ENCODE results near the gene APOD. TPM values are rescaled to one million over a fixed set of nuclear protein-coding genes. Genes with fewer than 3 reads are reported as not detected.
A peak's percentile ranks its signal among the peaks of the same experiment; 100 is the strongest.
"Not testable (repeated sequence)": the region's sequence is repeated elsewhere in the genome, so short reads cannot be mapped to it uniquely, and the experiment has no call there.

Gene APOD
- total and polyA plus RNA-seq, 4 donors: 6.4 to 596 (median 159) TPM

GRCh38 chr3:195619591-195620369, 36.0 kb upstream of the APOD start:
- H3K4me3 ChIP-seq (ENCODE audit: low read length in 2 of 2); H3K27me3 ChIP-seq (ENCODE audit: control insufficient read depth in 1 of 2, insufficient read depth in 2 of 2, low read length in 1 of 2); H3K9me3 ChIP-seq (ENCODE audit: control insufficient read depth, low read length); ATAC-seq (ENCODE audit: low FRiP score); H3K36me3 ChIP-seq (ENCODE audit: control insufficient read depth in 1 of 2, insufficient read depth in 2 of 2, low read length in 1 of 2); H3K27ac ChIP-seq (ENCODE audit: low read depth in 1 of 2, low read length in 2 of 2); H3K4me1 ChIP-seq (ENCODE audit: control insufficient read depth in 1 of 2, insufficient read depth in 2 of 2, low read length in 2 of 2): not testable (repeated sequence)
- intact Hi-C loops (cut with DNase I): loop anchor here (5.0 to 10.0 kb wide), 2 partner anchors 103 to 105 kb away; partner anchors contain the start of gene MUC20 (in 2 of the 2)
- peak in 1 of 2 donors; percentile 64 for DNase-seq
- WGBS, 2 donors: 85% methylated on average over 26 of the region's 26 CpGs

DNA sequence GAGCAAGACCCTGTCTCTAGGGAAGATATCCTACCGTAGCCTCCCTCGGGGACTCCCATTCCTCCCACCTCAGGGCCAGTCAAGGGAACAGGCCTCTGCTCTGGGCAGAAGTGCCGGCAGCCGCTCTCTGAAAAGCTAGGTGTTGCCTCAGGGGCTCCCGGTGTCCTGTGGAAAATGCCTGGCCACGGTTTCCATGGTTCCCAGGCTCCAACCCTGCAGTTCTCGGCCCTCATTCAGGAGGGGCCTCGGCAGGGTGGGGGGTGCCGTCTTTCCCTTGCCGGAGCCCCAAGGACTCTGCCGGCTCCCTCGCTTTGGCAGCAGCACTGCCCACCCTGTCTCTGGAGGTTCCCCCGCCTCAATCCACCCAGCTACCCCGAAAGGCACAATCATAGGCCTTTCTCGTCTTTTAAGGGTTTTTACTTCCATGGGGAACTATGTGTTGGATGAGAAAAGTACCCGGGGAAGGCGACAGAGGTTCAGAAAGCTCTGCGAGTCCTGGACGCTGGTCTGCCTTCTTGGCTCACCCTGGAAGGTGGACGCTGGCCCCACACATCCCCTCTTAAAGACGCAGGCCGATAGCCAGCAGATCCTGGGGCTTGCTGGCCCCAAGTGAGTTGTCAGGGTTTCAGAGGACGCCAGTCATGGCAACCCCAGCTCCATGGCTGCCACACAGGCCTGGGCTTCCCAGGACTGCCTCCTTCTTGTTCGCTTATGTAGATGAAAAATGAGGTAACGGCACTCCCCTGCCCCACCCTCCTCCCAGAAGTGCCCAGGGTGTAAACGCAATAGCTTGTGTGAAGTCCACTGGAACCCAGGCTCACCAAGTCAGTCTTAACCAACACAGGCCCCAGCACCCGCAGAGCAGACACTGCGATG, 34.3 kb upstream of the APOD start:
- not testable (repeated sequence) for H3K4me1 ChIP-seq (ENCODE audit: control insufficient read depth in 1 of 2, insufficient read depth in 2 of 2, low read length in 2 of 2)

GRCh38 chr3:195617134-195617533, 33.4 kb upstream of the APOD start:
- ATAC-seq (ENCODE audit: low FRiP score): peak; percentile 21
- DNase-seq; H3K4me3 ChIP-seq (ENCODE audit: low read length in 2 of 2); H3K27ac ChIP-seq (ENCODE audit: low read depth in 1 of 2, low read length in 2 of 2); H3K27me3 ChIP-seq (ENCODE audit: control insufficient read depth in 1 of 2, insufficient read depth in 2 of 2, low read length in 1 of 2); H3K4me1 ChIP-seq (ENCODE audit: control insufficient read depth in 1 of 2, insufficient read depth in 2 of 2, low read length in 2 of 2); H3K9me3 ChIP-seq (ENCODE audit: control insufficient read depth, low read length); H3K36me3 ChIP-seq (ENCODE audit: control insufficient read depth in 1 of 2, insufficient read depth in 2 of 2, low read length in 1 of 2): not testable (repeated sequence)
- WGBS, 2 donors: 76% methylated on average over 5 of the region's 5 CpGs
- intact Hi-C loops (cut with DNase I): loop anchor here (5.0 to 10.0 kb wide), 2 partner anchors 105 to 108 kb away; partner anchors contain the start of gene MUC20 (in 2 of the 2)

More for the DNA sequence above, 34.3 kb upstream of the APOD start:
- 66 to 68% methylated on average over 22 to 24 of the region's 28 CpGs for WGBS, 2 donors
- intact Hi-C loops (cut with DNase I): loop anchor here (5.0 to 10.0 kb wide), 2 partner anchors 104 to 107 kb away; partner anchors contain the start of gene MUC20 (in 2 of the 2)
- H3K36me3 ChIP-seq (ENCODE audit: control insufficient read depth in 1 of 2, insufficient read depth in 2 of 2, low read length in 1 of 2); H3K9me3 ChIP-seq (ENCODE audit: control insufficient read depth, low read length); H3K27me3 ChIP-seq (ENCODE audit: control insufficient read depth in 1 of 2, insufficient read depth in 2 of 2, low read length in 1 of 2); H3K27ac ChIP-seq (ENCODE audit: low read depth in 1 of 2, low read length in 2 of 2); H3K4me3 ChIP-seq (ENCODE audit: low read length in 2 of 2): not testable (repeated sequence)
- ATAC-seq (ENCODE audit: low FRiP score): peak; percentile 45
- DNase-seq: peak; percentile 60 to 78

DNA sequence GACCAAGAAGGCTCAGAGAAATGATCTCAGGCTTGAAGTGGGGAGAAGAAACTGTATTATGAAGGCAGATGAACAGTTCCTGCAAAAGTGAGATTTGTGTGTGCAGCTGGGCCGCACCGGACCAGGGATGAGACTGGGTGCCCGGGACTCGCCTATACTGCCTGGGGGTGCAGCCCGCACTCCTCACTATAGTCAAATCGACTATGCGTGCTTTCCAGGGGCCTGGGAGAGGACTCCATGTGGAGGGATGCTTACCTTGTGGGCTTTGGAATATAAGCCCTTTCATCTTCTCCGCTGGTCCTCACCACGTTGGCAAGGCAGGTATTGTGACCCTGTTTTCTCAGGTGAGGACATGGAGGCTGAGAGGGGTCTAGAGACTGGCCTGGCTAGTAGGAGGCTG, 32.9 kb upstream of the APOD start:
- intact Hi-C loops (cut with DNase I): loop anchor here (5.0 to 10.0 kb wide), 2 partner anchors 106 to 108 kb away; partner anchors contain the start of gene MUC20 (in 2 of the 2)
- WGBS, 2 donors: 85% methylated on average over 9 of the region's 9 CpGs
- DNase-seq: no peak
- Histone ChIP-seq H3K27ac (ENCODE audit: low read depth in 1 of 2, low read length in 2 of 2) (no peak overlapping the region), H3K4me3 (ENCODE audit: low read length in 2 of 2) (no peak overlapping the region), H3K36me3 (ENCODE audit: control insufficient read depth in 1 of 2, insufficient read depth in 2 of 2, low read length in 1 of 2) (no peaks in the 10 kb centered on the region), H3K4me1 (ENCODE audit: control insufficient read depth in 1 of 2, insufficient read depth in 2 of 2, low read length in 2 of 2) (no peaks in the 10 kb centered on the region), H3K27me3 (ENCODE audit: control insufficient read depth in 1 of 2, insufficient read depth in 2 of 2, low read length in 1 of 2) (no peaks in the 10 kb centered on the region), H3K9me3 (ENCODE audit: control insufficient read depth, low read length) (no peaks in the 10 kb centered on the region)
- peak; percentile 21 for ATAC-seq (ENCODE audit: low FRiP score)

GRCh38 chr3:195615952-195616537, 32.3 kb upstream of the APOD start:
- not testable (repeated sequence) for H3K4me1 ChIP-seq (ENCODE audit: control insufficient read depth in 1 of 2, insufficient read depth in 2 of 2, low read length in 2 of 2); DNase-seq; ATAC-seq (ENCODE audit: low FRiP score)

GRCh38 chr3:195614672-195615504, 31.1 kb upstream of the APOD start:
- not testable (repeated sequence) for H3K4me3 ChIP-seq (ENCODE audit: low read length in 2 of 2); ATAC-seq (ENCODE audit: low FRiP score); H3K36me3 ChIP-seq (ENCODE audit: control insufficient read depth in 1 of 2, insufficient read depth in 2 of 2, low read length in 1 of 2); DNase-seq; H3K27me3 ChIP-seq (ENCODE audit: control insufficient read depth in 1 of 2, insufficient read depth in 2 of 2, low read length in 1 of 2); H3K9me3 ChIP-seq (ENCODE audit: control insufficient read depth, low read length); H3K4me1 ChIP-seq (ENCODE audit: control insufficient read depth in 1 of 2, insufficient read depth in 2 of 2, low read length in 2 of 2); H3K27ac ChIP-seq (ENCODE audit: low read depth in 1 of 2, low read length in 2 of 2)
- intact Hi-C loops (cut with DNase I): loop anchor here (5.0 to 10.0 kb wide), 2 partner anchors 107 to 110 kb away; partner anchors contain the start of gene MUC20 (in 2 of the 2)
- 92 to 95% methylated on average over 11 to 13 of the region's 16 CpGs for WGBS, 2 donors

More at GRCh38 chr3:195615952-195616537, 32.3 kb upstream of the APOD start:
- H3K27ac ChIP-seq (ENCODE audit: low read depth in 1 of 2, low read length in 2 of 2); H3K9me3 ChIP-seq (ENCODE audit: control insufficient read depth, low read length); H3K27me3 ChIP-seq (ENCODE audit: control insufficient read depth in 1 of 2, insufficient read depth in 2 of 2, low read length in 1 of 2); H3K36me3 ChIP-seq (ENCODE audit: control insufficient read depth in 1 of 2, insufficient read depth in 2 of 2, low read length in 1 of 2); H3K4me3 ChIP-seq (ENCODE audit: low read length in 2 of 2): not testable (repeated sequence)
- intact Hi-C loops (cut with DNase I): loop anchor here (5.0 to 10.0 kb wide), 2 partner anchors 106 to 109 kb away; partner anchors contain the start of gene MUC20 (in 2 of the 2)
- 87 to 90% methylated on average over 5 to 9 of the region's 15 CpGs for WGBS, 2 donors

DNA sequence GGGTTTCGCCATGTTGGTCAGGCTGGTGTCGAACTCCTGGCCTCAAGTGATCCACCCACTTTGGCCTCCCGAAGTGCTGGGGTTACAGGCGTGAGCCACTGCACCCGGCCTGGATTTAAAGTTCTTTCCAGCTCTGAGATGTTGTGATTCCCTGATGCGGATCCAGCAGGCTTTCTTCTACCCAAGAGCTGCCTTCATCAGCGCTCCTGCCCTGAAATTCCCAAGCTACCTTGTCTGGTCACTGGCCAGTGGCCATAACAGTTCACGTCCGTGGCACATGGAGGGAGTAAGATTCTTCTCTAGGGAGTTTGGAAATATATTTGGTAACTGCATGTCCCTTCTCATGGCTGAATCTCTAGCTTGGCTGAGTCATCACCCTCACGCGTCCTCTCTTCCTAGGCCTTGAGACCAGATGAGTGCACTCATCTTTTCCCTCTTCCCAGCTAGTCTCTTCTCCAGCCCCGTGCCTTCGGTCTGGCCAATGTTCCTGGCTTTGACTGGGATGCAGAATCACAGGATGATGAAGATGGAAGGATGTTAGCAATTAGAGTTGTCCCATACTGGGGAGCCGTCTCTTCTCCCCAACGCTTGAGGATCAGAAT, 29.8 kb upstream of the APOD start:
- intact Hi-C loops (cut with DNase I): loop anchor here in 1 of 2 donors (10.0 kb wide), 1 partner anchor 111 kb away; the partner anchor contains the start of gene MUC20
- DNase-seq (no peak), ATAC-seq (ENCODE audit: low FRiP score) (no peak)
- Histone ChIP-seq H3K4me1 (ENCODE audit: control insufficient read depth in 1 of 2, insufficient read depth in 2 of 2, low read length in 2 of 2) (no peaks in the 10 kb centered on the region), H3K27me3 (ENCODE audit: control insufficient read depth in 1 of 2, insufficient read depth in 2 of 2, low read length in 1 of 2) (no peaks in the 10 kb centered on the region), H3K4me3 (ENCODE audit: low read length in 2 of 2) (no peak overlapping the region), H3K27ac (ENCODE audit: low read depth in 1 of 2, low read length in 2 of 2) (no peak overlapping the region), H3K36me3 (ENCODE audit: control insufficient read depth in 1 of 2, insufficient read depth in 2 of 2, low read length in 1 of 2) (no peaks in the 10 kb centered on the region), H3K9me3 (ENCODE audit: control insufficient read depth, low read length) (no peaks in the 10 kb centered on the region)
- 77 to 85% methylated on average over 14 to 15 of the region's 15 CpGs for WGBS, 2 donors
